Stimulated activated CD4-positive, alpha-beta T cell treated with anti-CD3 and anti-CD28 coated beads, Interleukin-2, amount 100 ng/mL, for 24 hours (primary cell): Measurements from ENCODE around the gene OTOF.

Experiments
- DNase-seq, 2 donors: peaks; one replicate each; pipeline ENCODE4 v3.0.0-alpha.2; 2020

Gene OTOF

DNA sequence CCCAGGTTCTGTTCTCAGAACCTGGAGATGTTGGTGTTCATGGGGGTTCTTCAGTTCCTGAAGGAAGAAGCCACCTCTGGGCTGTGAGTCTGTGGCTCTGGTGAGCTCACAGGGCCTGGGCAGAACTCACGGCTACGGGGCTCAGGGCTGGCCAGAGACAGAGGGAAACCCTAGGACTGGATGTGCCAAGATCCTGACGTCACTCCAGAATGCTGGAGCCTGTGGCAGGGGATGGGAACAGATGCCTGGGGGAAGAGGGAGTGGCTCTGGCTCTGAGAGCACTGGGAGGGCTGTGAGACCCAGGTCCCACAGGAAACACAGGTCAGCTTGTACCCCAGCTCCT lies at the start of gene OTOF:
Gene OTOF, minus strand, starts transcription at position 214 of the 343 bp plus-strand sequence.
- no peak for DNase-seq

GRCh38 chr2:26526589-26526988 lies 48.7 kb upstream of the OTOF start:
- DNase-seq: no peak

- no peak for DNase-seq
These were observed 48.2 kb upstream of the OTOF start for GRCh38 chr2:26526105-26526504.

- DNase-seq: no peak
These were observed 45.8 kb upstream of the OTOF start for GRCh38 chr2:26523750-26524149.

DNA sequence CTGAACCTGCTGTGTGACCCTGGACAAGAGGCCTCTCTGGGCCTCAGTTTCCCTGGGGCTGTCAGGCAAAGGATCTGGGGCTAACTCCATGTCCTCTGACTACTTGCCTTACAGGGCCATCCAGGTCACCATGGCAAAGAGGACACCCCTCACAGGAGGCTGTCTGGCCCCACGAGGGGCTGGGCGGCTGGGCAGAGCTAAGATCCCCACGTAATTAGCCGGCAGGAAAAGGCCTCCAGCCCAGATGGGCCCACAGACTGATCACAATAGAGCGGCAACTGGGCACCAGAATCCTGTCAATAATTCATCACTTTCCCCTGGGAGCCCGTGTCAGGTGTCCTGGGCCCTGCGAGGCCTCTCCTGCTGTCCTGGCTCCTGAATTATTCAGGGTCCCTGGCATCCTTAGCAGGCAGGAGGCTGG lies 44.8 kb upstream of the OTOF start:
- DNase-seq: no peak

GRCh38 chr2:26522325-26522724 lies 44.4 kb upstream of the OTOF start:
- DNase-seq: no peak

DNA sequence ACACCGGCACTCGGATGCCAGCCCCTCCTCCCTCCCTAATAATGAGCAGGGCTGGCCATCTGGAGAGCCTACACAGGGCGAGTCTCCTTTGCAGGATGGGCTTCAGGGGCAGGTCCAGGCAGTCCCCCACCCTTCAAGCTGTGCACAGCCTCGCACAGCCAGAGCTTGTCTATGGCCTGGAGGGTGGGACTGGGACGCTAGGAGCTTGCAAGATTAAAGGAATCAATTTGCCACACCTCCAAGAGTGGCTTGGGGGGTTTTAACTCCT lies 43.9 kb upstream of the OTOF start:
- no peak for DNase-seq

DNA sequence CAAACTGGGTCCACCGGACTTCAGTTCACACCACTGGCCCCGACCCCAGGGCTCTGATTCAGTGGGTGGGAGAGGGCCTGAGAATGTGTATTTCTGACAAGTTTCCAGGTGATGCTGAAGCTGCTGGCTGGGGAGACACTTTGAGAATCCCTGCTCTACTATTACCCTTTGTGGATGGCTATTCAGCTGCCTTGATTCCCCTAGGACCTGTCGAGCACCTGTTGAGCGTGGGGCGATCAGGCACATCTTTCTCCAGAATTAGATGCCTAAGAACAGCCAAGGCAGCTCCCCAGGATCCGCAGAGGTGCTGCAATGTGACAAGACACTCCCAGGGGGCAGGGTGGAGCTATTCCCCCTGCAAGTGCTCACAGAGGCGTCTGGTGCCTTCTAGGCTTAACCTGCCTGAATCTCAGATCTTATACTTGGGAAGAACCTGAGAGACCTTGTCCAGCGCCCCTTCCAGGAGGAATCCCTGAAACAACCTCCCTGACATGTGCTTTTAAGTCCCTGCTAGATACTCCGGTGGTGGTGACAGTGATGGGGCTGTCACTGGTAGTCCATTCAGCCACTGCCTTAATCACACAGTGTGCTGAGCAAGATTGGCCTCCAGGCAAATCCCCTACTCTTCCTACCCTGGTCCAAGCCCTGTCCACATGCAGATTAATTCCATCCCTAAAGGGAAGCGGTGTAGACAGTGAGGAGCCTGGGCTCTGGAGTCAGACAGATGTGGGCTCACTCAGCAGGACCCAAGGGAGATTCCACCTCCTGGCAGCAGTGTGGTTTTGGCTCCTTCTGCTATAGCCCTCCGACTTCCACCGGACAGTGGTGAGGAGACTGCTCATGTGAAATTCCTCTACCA lies 43.4 kb upstream of the OTOF start:
- peak in 1 of 2 donors; percentile 24 for DNase-seq

- no peak for DNase-seq
These were observed 42.2 kb upstream of the OTOF start for GRCh38 chr2:26520148-26520449.

- DNase-seq: no peak
These were observed 41.6 kb upstream of the OTOF start for GRCh38 chr2:26519396-26520147.

DNA sequence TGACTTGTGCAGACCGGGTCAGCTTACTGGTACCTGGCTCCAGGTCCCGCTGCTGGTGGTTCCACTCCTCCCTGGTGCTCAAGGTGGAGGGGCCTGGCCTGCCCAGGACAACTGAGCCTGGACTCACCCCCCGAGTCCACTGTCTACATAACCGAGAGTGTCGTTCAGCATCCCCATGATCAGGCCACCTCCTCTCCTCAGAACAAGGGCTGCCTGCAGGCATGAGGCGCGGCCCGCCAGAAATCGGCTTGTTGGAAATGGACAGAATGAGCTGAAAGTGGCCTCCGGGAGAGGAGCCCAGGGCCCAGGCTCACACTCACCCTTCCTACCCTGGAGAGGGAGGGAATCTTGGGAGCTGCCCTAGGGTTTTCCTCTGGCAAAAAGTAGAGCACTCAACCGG lies 38.9 kb upstream of the OTOF start:
- no peak for DNase-seq

DNA sequence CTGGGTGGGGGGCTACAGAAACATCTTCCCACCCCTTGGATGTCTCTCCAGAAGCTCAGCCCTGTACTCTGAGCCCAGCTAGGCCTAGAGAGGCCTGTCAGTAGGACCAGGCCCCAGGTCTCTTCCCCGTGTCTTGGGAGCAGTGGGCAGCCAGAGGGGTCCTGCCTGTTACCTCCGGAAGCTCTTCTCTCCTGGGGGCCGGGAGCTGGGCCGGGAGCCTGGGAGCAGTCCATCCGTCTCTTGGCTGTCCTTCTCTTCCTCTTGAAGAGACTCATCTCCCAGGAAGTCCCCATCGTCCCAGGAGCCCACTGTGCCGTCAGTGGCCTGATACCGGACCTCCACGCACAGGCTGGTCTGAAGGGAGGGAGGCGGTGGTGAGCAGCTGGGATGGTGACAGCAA lies 38.3 kb upstream of the OTOF start:
- no peak for DNase-seq

DNA sequence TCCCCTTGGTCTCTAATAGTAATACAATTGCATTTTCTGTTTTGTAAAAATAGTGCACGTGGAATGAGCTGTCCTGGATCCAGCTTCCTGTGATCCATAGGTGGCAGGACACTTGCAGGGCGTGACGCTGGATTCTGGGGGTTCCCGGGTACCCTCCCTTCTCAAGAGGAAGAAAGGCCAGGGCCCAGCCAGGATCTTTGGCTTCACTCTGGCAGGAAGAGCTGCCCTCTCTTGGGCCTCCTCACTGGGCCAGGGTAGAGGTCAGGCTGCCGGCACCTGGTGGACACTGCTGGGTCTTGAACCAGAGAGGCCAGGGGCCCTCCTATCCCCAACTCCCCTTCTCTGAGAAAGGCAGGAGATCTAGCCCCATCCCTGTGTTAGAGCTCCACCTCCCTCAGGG lies 37.8 kb upstream of the OTOF start:
- DNase-seq: no peak

- no peak for DNase-seq
These were observed 36.1 kb upstream of the OTOF start for GRCh38 chr2:26514045-26514444.

GRCh38 chr2:26513261-26513660 lies 35.3 kb upstream of the OTOF start:
- no peak for DNase-seq

- no peak for DNase-seq
These were observed 33.5 kb upstream of the OTOF start for GRCh38 chr2:26511466-26511865.

- DNase-seq: no peak
These were observed 32.5 kb upstream of the OTOF start for GRCh38 chr2:26510344-26510973.

GRCh38 chr2:26509141-26509540 lies 31.2 kb upstream of the OTOF start:
- no peak for DNase-seq

- DNase-seq: no peak
These were observed 30.0 kb upstream of the OTOF start for GRCh38 chr2:26507932-26508331.

GRCh38 chr2:26507088-26507487 lies 29.2 kb upstream of the OTOF start:
- DNase-seq: no peak

GRCh38 chr2:26506279-26506678 lies 28.4 kb upstream of the OTOF start:
- DNase-seq: no peak

- DNase-seq: no peak
These were observed 26.1 kb upstream of the OTOF start for GRCh38 chr2:26504002-26504401.

- DNase-seq: peak; percentile 89 to 93
These were observed 25.4 kb upstream of the OTOF start for GRCh38 chr2:26503231-26503880.

- no peak for DNase-seq
These were observed 22.5 kb upstream of the OTOF start for GRCh38 chr2:26500406-26500805.
